ENCODE measurements around the gene NT5C1B.

Gene NT5C1B

GRCh38 chr2:18612133-18612532, 22.8 kb upstream of the NT5C1B start:
- Histone ChIP-seq H3K9me3 (ENCODE audit: low read length) (no peaks in the 10 kb centered on the region), H3K27me3 (ENCODE audit: insufficient read depth, low read length) (no peaks in the 10 kb centered on the region), H3K4me3 (ENCODE audit: low read length) (no peak overlapping the region), H2AFZ (ENCODE audit: low read depth, low read length) (no peak overlapping the region), H3K36me3 (ENCODE audit: insufficient read depth, low read length) (no peaks in the 10 kb centered on the region), H3K4me1 (ENCODE audit: insufficient read depth, low read length) (no peaks in the 10 kb centered on the region)

- H3K4me1 ChIP-seq (ENCODE audit: insufficient read depth, low read length): no peaks in the 10 kb centered on the region
- no peak overlapping the region for H3K4me3 ChIP-seq (ENCODE audit: low read length)
- no peaks in the 10 kb centered on the region for H3K27me3 ChIP-seq (ENCODE audit: insufficient read depth, low read length)
- H3K9me3 ChIP-seq (ENCODE audit: low read length): no peaks in the 10 kb centered on the region
- H3K36me3 ChIP-seq (ENCODE audit: insufficient read depth, low read length): no peaks in the 10 kb centered on the region
- no peak overlapping the region for H2AFZ ChIP-seq (ENCODE audit: low read depth, low read length)
Measured at GRCh38 chr2:18611604-18612003, 22.2 kb upstream of the NT5C1B start.

- Histone ChIP-seq H3K9me3 (ENCODE audit: low read length) (no peaks in the 10 kb centered on the region), H3K27me3 (ENCODE audit: insufficient read depth, low read length) (no peaks in the 10 kb centered on the region), H3K4me1 (ENCODE audit: insufficient read depth, low read length) (peaks cover 3% of the 10 kb centered on the region), H3K36me3 (ENCODE audit: insufficient read depth, low read length) (no peaks in the 10 kb centered on the region), H3K4me3 (ENCODE audit: low read length) (no peak overlapping the region), H2AFZ (ENCODE audit: low read depth, low read length) (no peak overlapping the region)
Measured at GRCh38 chr2:18611184-18611583, 21.8 kb upstream of the NT5C1B start.

GRCh38 chr2:18610651-18611050, 21.3 kb upstream of the NT5C1B start:
- no peaks in the 10 kb centered on the region for H3K36me3 ChIP-seq (ENCODE audit: insufficient read depth, low read length)
- no peak overlapping the region for H2AFZ ChIP-seq (ENCODE audit: low read depth, low read length)
- no peaks in the 10 kb centered on the region for H3K27me3 ChIP-seq (ENCODE audit: insufficient read depth, low read length)
- H3K4me3 ChIP-seq (ENCODE audit: low read length): no peak overlapping the region
- H3K4me1 ChIP-seq (ENCODE audit: insufficient read depth, low read length): peaks cover 9% of the 10 kb centered on the region
- H3K9me3 ChIP-seq (ENCODE audit: low read length): no peaks in the 10 kb centered on the region

- H3K9me3 ChIP-seq (ENCODE audit: low read length): no peaks in the 10 kb centered on the region
- H3K27me3 ChIP-seq (ENCODE audit: insufficient read depth, low read length): no peaks in the 10 kb centered on the region
- no peak overlapping the region for H2AFZ ChIP-seq (ENCODE audit: low read depth, low read length)
- peaks cover 12% of the 10 kb centered on the region for H3K4me1 ChIP-seq (ENCODE audit: insufficient read depth, low read length)
- no peak overlapping the region for H3K4me3 ChIP-seq (ENCODE audit: low read length)
- H3K36me3 ChIP-seq (ENCODE audit: insufficient read depth, low read length): no peaks in the 10 kb centered on the region
Measured at GRCh38 chr2:18610090-18610489, 20.7 kb upstream of the NT5C1B start.

GRCh38 chr2:18605115-18605514, 15.7 kb upstream of the NT5C1B start:
- Histone ChIP-seq H3K4me1 (ENCODE audit: insufficient read depth, low read length) (peaks cover 14% of the 10 kb centered on the region), H3K27me3 (ENCODE audit: insufficient read depth, low read length) (no peaks in the 10 kb centered on the region), H2AFZ (ENCODE audit: low read depth, low read length) (no peak overlapping the region), H3K9me3 (ENCODE audit: low read length) (no peaks in the 10 kb centered on the region), H3K36me3 (ENCODE audit: insufficient read depth, low read length) (no peaks in the 10 kb centered on the region), H3K4me3 (ENCODE audit: low read length) (no peak overlapping the region)

- Histone ChIP-seq H3K36me3 (ENCODE audit: insufficient read depth, low read length) (no peaks in the 10 kb centered on the region), H3K4me3 (ENCODE audit: low read length) (no peak overlapping the region), H2AFZ (ENCODE audit: low read depth, low read length) (no peak overlapping the region), H3K27me3 (ENCODE audit: insufficient read depth, low read length) (no peaks in the 10 kb centered on the region), H3K9me3 (ENCODE audit: low read length) (no peaks in the 10 kb centered on the region), H3K4me1 (ENCODE audit: insufficient read depth, low read length) (peaks cover 14% of the 10 kb centered on the region)
Measured at GRCh38 chr2:18604531-18604885, 15.1 kb upstream of the NT5C1B start.

GRCh38 chr2:18603854-18604530, 14.6 kb upstream of the NT5C1B start:
- H3K4me3 ChIP-seq (ENCODE audit: low read length): no peak overlapping the region

GRCh38 chr2:18602298-18602697, 12.9 kb upstream of the NT5C1B start:
- Histone ChIP-seq H3K4me1 (ENCODE audit: insufficient read depth, low read length) (peaks cover 14% of the 10 kb centered on the region), H2AFZ (ENCODE audit: low read depth, low read length) (no peak overlapping the region), H3K36me3 (ENCODE audit: insufficient read depth, low read length) (no peaks in the 10 kb centered on the region), H3K4me3 (ENCODE audit: low read length) (no peak overlapping the region), H3K9me3 (ENCODE audit: low read length) (no peaks in the 10 kb centered on the region), H3K27me3 (ENCODE audit: insufficient read depth, low read length) (no peaks in the 10 kb centered on the region)

More at GRCh38 chr2:18603854-18604530, 14.6 kb upstream of the NT5C1B start:
- Histone ChIP-seq H2AFZ (ENCODE audit: low read depth, low read length) (no peak overlapping the region), H3K36me3 (ENCODE audit: insufficient read depth, low read length) (no peaks in the 10 kb centered on the region), H3K27me3 (ENCODE audit: insufficient read depth, low read length) (no peaks in the 10 kb centered on the region), H3K4me1 (ENCODE audit: insufficient read depth, low read length) (peaks cover 14% of the 10 kb centered on the region), H3K9me3 (ENCODE audit: low read length) (no peaks in the 10 kb centered on the region)

GRCh38 chr2:18600255-18600613, 10.9 kb upstream of the NT5C1B start:
- Histone ChIP-seq H3K36me3 (ENCODE audit: insufficient read depth, low read length) (no peaks in the 10 kb centered on the region), H3K9me3 (ENCODE audit: low read length) (no peaks in the 10 kb centered on the region), H2AFZ (ENCODE audit: low read depth, low read length) (no peak overlapping the region), H3K4me1 (ENCODE audit: insufficient read depth, low read length) (peaks cover 3% of the 10 kb centered on the region), H3K27me3 (ENCODE audit: insufficient read depth, low read length) (no peaks in the 10 kb centered on the region), H3K4me3 (ENCODE audit: low read length) (no peak overlapping the region)

- no peaks in the 10 kb centered on the region for H3K9me3 ChIP-seq (ENCODE audit: low read length)
- H2AFZ ChIP-seq (ENCODE audit: low read depth, low read length): no peak overlapping the region
- no peaks in the 10 kb centered on the region for H3K36me3 ChIP-seq (ENCODE audit: insufficient read depth, low read length)
- H3K4me1 ChIP-seq (ENCODE audit: insufficient read depth, low read length): peaks cover 3% of the 10 kb centered on the region
- no peak overlapping the region for H3K4me3 ChIP-seq (ENCODE audit: low read length)
- no peaks in the 10 kb centered on the region for H3K27me3 ChIP-seq (ENCODE audit: insufficient read depth, low read length)
Measured at GRCh38 chr2:18599509-18600254, 10.3 kb upstream of the NT5C1B start.

GRCh38 chr2:18598848-18599484, 9.6 kb upstream of the NT5C1B start:
- Histone ChIP-seq H3K9me3 (ENCODE audit: low read length) (no peaks in the 10 kb centered on the region), H3K27me3 (ENCODE audit: insufficient read depth, low read length) (no peaks in the 10 kb centered on the region), H3K4me3 (ENCODE audit: low read length) (no peak overlapping the region), H2AFZ (ENCODE audit: low read depth, low read length) (no peak overlapping the region), H3K36me3 (ENCODE audit: insufficient read depth, low read length) (no peaks in the 10 kb centered on the region), H3K4me1 (ENCODE audit: insufficient read depth, low read length) (peaks cover 1% of the 10 kb centered on the region)

GRCh38 chr2:18597618-18598017, 8.2 kb upstream of the NT5C1B start:
- no peaks in the 10 kb centered on the region for H3K36me3 ChIP-seq (ENCODE audit: insufficient read depth, low read length)
- no peaks in the 10 kb centered on the region for H3K27me3 ChIP-seq (ENCODE audit: insufficient read depth, low read length)
- H3K4me3 ChIP-seq (ENCODE audit: low read length): no peak overlapping the region
- no peaks in the 10 kb centered on the region for H3K9me3 ChIP-seq (ENCODE audit: low read length)
- H3K4me1 ChIP-seq (ENCODE audit: insufficient read depth, low read length): no peaks in the 10 kb centered on the region
- no peak overlapping the region for H2AFZ ChIP-seq (ENCODE audit: low read depth, low read length)
